ENCODE measurements around the gene TRHDE.

- TF ChIP-seq CTCF (IDR thresholded peaks at IDR 0.05) (no peak), POLR2A (IDR thresholded peaks at IDR 0.05) (no peak)
These were observed 404.4 kb downstream of the TRHDE start for GRCh38 chr12:72676556-72676955.

Data from lower leg skin (tissue), 3 donors.